Neutrophil (primary cell): Measurements from ENCODE around the gene BACH2.

ENCODE experiments used
- H3K27ac ChIP-seq: fragments of 200-600 bp; sonication (generic); 2 replicates; pipeline ENCODE4 v1.5.1; 2016; ENCODE audit warnings: mild to moderate bottlenecking, moderate library complexity
- H3K27me3 ChIP-seq: fragments of 200-600 bp; sonication (generic); 2 replicates; pipeline ENCODE4 v1.6.0; 2016; ENCODE audit warnings: mild to moderate bottlenecking
- H3K36me3 ChIP-seq: fragments of 200-600 bp; sonication (generic); 2 replicates; pipeline ENCODE4 v1.5.1; 2017
- H3K4me1 ChIP-seq, 2 experiments: fragments of 200-600 bp in 1 of 2; sonication (generic) in 1 of 2; 1 replicate in 1 of 2; 2 replicates in 1 of 2; pipeline versions ENCODE4 v1.5.1 to v1.6.1; 2013 to 2016; ENCODE audit warnings: low read depth in 1 of 2, low read length in 1 of 2, mild to moderate bottlenecking in 1 of 2, moderate library complexity in 1 of 2; ENCODE audit not compliant: control insufficient read depth in 1 of 2, insufficient read depth in 1 of 2
- H3K4me3 ChIP-seq, 2 experiments: fragments of 200-600 bp in 1 of 2; sonication (generic) in 1 of 2; 1 replicate in 1 of 2; 2 replicates in 1 of 2; pipeline ENCODE4 v1.5.1; 2013 to 2016; ENCODE audit warnings: low read depth in 1 of 2, low read length in 1 of 2, mild to moderate bottlenecking in 1 of 2, moderate library complexity in 1 of 2
- H3K9me3 ChIP-seq: fragments of 200-600 bp; sonication (generic); 2 replicates; pipeline ENCODE4 v1.5.1; 2016
- CTCF ChIP-seq: fragments of 200-600 bp; sonication (generic); IDR thresholded peaks from 2 replicates; pipeline ENCODE4 v1.5.1; 2016; ENCODE audit warnings: antibody characterized with exemption

BACH2 gene

GRCh38 chr6:90268178-90268577 is 28.5 kb downstream of the BACH2 start:
- no peaks in the 10 kb centered on the region for H3K27me3 ChIP-seq
- H3K4me1 ChIP-seq: peaks cover 0 to 11% of the 10 kb centered on the region in 2 experiments
- H3K4me3 ChIP-seq: no peak overlapping the region
- TF ChIP-seq CTCF: no peak
- H3K36me3 ChIP-seq: no peaks in the 10 kb centered on the region
- no peaks in the 10 kb centered on the region for H3K9me3 ChIP-seq
- H3K27ac ChIP-seq: no peak overlapping the region

- no peaks in the 10 kb centered on the region for H3K27me3 ChIP-seq
- H3K9me3 ChIP-seq: no peaks in the 10 kb centered on the region
- H3K27ac ChIP-seq: no peak overlapping the region
- H3K36me3 ChIP-seq: no peaks in the 10 kb centered on the region
- no peak overlapping the region for H3K4me3 ChIP-seq
- TF ChIP-seq CTCF: no peak
- peaks cover 0 to 6% of the 10 kb centered on the region in 2 experiments for H3K4me1 ChIP-seq
Observed at GRCh38 chr6:90266905-90267621, 29.6 kb downstream of the BACH2 start.

GRCh38 chr6:90264561-90264960 is 32.1 kb downstream of the BACH2 start:
- no peaks in the 10 kb centered on the region for H3K27me3 ChIP-seq
- H3K4me1 ChIP-seq: no peaks in the 10 kb centered on the region
- no peak for TF ChIP-seq CTCF
- H3K36me3 ChIP-seq: no peaks in the 10 kb centered on the region
- H3K9me3 ChIP-seq: no peaks in the 10 kb centered on the region
- no peak overlapping the region for H3K4me3 ChIP-seq
- no peak overlapping the region for H3K27ac ChIP-seq

- Histone ChIP-seq H3K4me3 (no peak overlapping the region), H3K27me3 (no peaks in the 10 kb centered on the region), H3K4me1 (no peaks in the 10 kb centered on the region), H3K36me3 (no peaks in the 10 kb centered on the region), H3K9me3 (no peaks in the 10 kb centered on the region), H3K27ac (no peak overlapping the region)
- no peak for TF ChIP-seq CTCF
Observed at GRCh38 chr6:90263633-90264032, 33.0 kb downstream of the BACH2 start.

- TF ChIP-seq CTCF: no peak
- Histone ChIP-seq H3K27ac (no peak overlapping the region), H3K4me1 (no peaks in the 10 kb centered on the region), H3K4me3 (no peak overlapping the region), H3K9me3 (no peaks in the 10 kb centered on the region), H3K36me3 (no peaks in the 10 kb centered on the region), H3K27me3 (no peaks in the 10 kb centered on the region)
Observed at GRCh38 chr6:90261801-90262200, 34.8 kb downstream of the BACH2 start.

GRCh38 chr6:90257486-90257738 is 39.2 kb downstream of the BACH2 start:
- Histone ChIP-seq H3K4me1 (no peaks in the 10 kb centered on the region), H3K27me3 (no peaks in the 10 kb centered on the region), H3K9me3 (no peaks in the 10 kb centered on the region), H3K36me3 (no peaks in the 10 kb centered on the region), H3K27ac (no peak overlapping the region), H3K4me3 (no peak overlapping the region)
- TF ChIP-seq CTCF: no peak
